Endothelial cell of umbilical vein (primary cell): ENCODE measurements around the gene ACTG1. TPM values are rescaled to one million over a fixed set of nuclear protein-coding genes. Genes with fewer than 3 reads are reported as not detected.

Source experiments
- BruUV-seq: library from RNA; stranded (reverse); fragments of 400-500 nt; replicated peaks from 2 replicates; lab custom pipeline; 2021; lab: Mats Ljungman, UMichigan
- CTCF ChIA-PET: fragments of 300-600, 350-600 bp; sonication (Branson Sonifier 250); formaldehyde crosslinking; loops from one replicate; lab custom pipeline; 2021; ENCODE audit warnings: antibody characterized with exemption, inconsistent platforms; lab: Charles Lee
- POLR2A ChIA-PET: fragments of 300-600, 350-600 bp; sonication (Branson Sonifier 250); formaldehyde crosslinking; loops from one replicate; lab custom pipeline; 2021; ENCODE audit warnings: antibody characterized with exemption, inconsistent platforms; lab: Charles Lee
- DNase-seq: peaks from one replicate; pipeline ENCODE4 v3.0.0-alpha.2; 2011; ENCODE audit warnings: low read depth, low spot score
- FAIRE-seq: peaks from 2 replicates; lab custom pipeline; 2011; peaks lifted over from hg19 to GRCh38; lab: Jason Lieb, UNC
- H2AFZ ChIP-seq: 2 replicates; pipeline ENCODE4 v1.6.0; 2012; ENCODE audit warnings: low read depth, low read length, control low read depth, inconsistent platforms
- H3K27ac ChIP-seq: 2 replicates; pipeline ENCODE4 v1.5.1; 2011; ENCODE audit warnings: low read depth, mild to moderate bottlenecking, control low read depth, low read length, moderate library complexity; ENCODE audit not compliant: insufficient read depth
- H3K27me3 ChIP-seq, 2 experiments: 2 replicates each; pipeline versions ENCODE4 v1.6.0 to v1.6.1; 2011; ENCODE audit warnings: low read length in 2 of 2, mixed read lengths in 1 of 2; ENCODE audit not compliant: control insufficient read depth in 2 of 2, insufficient read depth in 2 of 2
- H3K36me3 ChIP-seq, 2 experiments: 2 replicates in 1 of 2; 3 replicates in 1 of 2; pipeline ENCODE4 v1.5.1; 2011; ENCODE audit warnings: low read length in 2 of 2, mild to moderate bottlenecking in 1 of 2, moderate library complexity in 1 of 2; ENCODE audit not compliant: control insufficient read depth in 2 of 2, insufficient read depth in 2 of 2; ENCODE audit errors: extremely low read depth in 1 of 2
- H3K4me1 ChIP-seq: 3 replicates; pipeline ENCODE4 v1.5.1; 2011; ENCODE audit warnings: mild to moderate bottlenecking, low read length; ENCODE audit not compliant: control insufficient read depth, insufficient read depth; ENCODE audit errors: extremely low read depth
- H3K4me2 ChIP-seq: 2 replicates; pipeline ENCODE4 v1.6.1; 2011; ENCODE audit warnings: low read length, control low read depth, mixed read lengths; ENCODE audit not compliant: insufficient read depth
- H3K4me3 ChIP-seq, 3 experiments: fragments of 200-600 bp in 1 of 3; sonication (generic), shearing (Covaris generic) in 1 of 3; replicated peaks in 1 of 3; 2 replicates each; pipeline ENCODE4 v1.5.1; 2011 to 2016; ENCODE audit warnings: control low read depth in 3 of 3, low read length in 3 of 3, mild to moderate bottlenecking in 2 of 3, inconsistent platforms in 1 of 3, low read depth in 1 of 3, moderate library complexity in 1 of 3; ENCODE audit not compliant: insufficient read depth in 1 of 3
- H3K79me2 ChIP-seq: 2 replicates; pipeline ENCODE4 v1.6.0; 2012; ENCODE audit warnings: low read length, inconsistent platforms; ENCODE audit not compliant: control insufficient read depth, insufficient read depth
- H3K9ac ChIP-seq: replicated peaks from 2 replicates; pipeline ENCODE3; 2011; ENCODE audit warnings: low read length, control low read depth; ENCODE audit not compliant: insufficient read depth; ENCODE audit errors: extremely low read depth
- H3K9me1 ChIP-seq: replicated peaks from 3 replicates; pipeline ENCODE4 v1.6.0; 2011; ENCODE audit warnings: mild to moderate bottlenecking, low read length; ENCODE audit not compliant: control insufficient read depth, insufficient read depth; ENCODE audit errors: extremely low read depth
- H3K9me3 ChIP-seq: replicated peaks from 2 replicates; pipeline ENCODE4 v1.5.1; 2012; ENCODE audit warnings: low read length, inconsistent platforms; ENCODE audit not compliant: control insufficient read depth, insufficient read depth
- H4K20me1 ChIP-seq: replicated peaks from 2 replicates; pipeline ENCODE3; 2011; ENCODE audit warnings: mild to moderate bottlenecking, low read length; ENCODE audit not compliant: control insufficient read depth, insufficient read depth; ENCODE audit errors: extremely low read depth
- CTCF ChIP-seq, 2 donors: IDR thresholded peaks; 1 replicate in 1 of 2; 2 replicates in 1 of 2; pipeline ENCODE4 v1.5.1; 2011; ENCODE audit warnings: low read length in 2 of 2, mild to moderate bottlenecking in 2 of 2, moderate library complexity in 2 of 2, control low read depth in 1 of 2, inconsistent platforms in 1 of 2, low read depth in 1 of 2; ENCODE audit not compliant: insufficient read depth in 1 of 2; ENCODE audit errors: extremely low read depth in 1 of 2
- EZH2 ChIP-seq: IDR thresholded peaks from 2 replicates; pipeline ENCODE4 v1.6.1; 2012; ENCODE audit warnings: borderline replicate concordance, low read depth, mild to moderate bottlenecking, moderate library complexity, low read length, inconsistent platforms; ENCODE audit not compliant: severe bottlenecking
- FOS ChIP-seq: IDR thresholded peaks from 2 replicates; pipeline ENCODE4 v1.6.1; 2011; ENCODE audit warnings: mild to moderate bottlenecking, low read length, moderate library complexity, borderline replicate concordance; ENCODE audit not compliant: insufficient read depth
- GATA2 ChIP-seq: IDR thresholded peaks from 2 replicates; pipeline ENCODE4 v1.7.0; 2011; ENCODE audit warnings: low read depth, mild to moderate bottlenecking, moderate library complexity, mixed read lengths, low read length; ENCODE audit not compliant: insufficient read length, insufficient read depth
- JUN ChIP-seq: IDR thresholded peaks from 2 replicates; pipeline ENCODE4 v1.6.1; 2011; ENCODE audit warnings: borderline replicate concordance, low read depth; ENCODE audit not compliant: insufficient read length, insufficient read depth
- MYC ChIP-seq: IDR thresholded peaks from one replicate; pipeline ENCODE4 v1.6.1; 2011; ENCODE audit warnings: mild to moderate bottlenecking, low read depth, low read length
- POLR2A ChIP-seq: IDR thresholded peaks from 2 replicates; pipeline ENCODE4 v1.6.1; 2012; ENCODE audit warnings: low read depth, mild to moderate bottlenecking, control low read depth, low read length
- POLR2AphosphoS5 ChIP-seq: IDR thresholded peaks from 2 replicates; pipeline ENCODE4 v1.6.1; 2012; ENCODE audit warnings: low read depth, mild to moderate bottlenecking, control low read depth, low read length, moderate library complexity; ENCODE audit not compliant: insufficient read depth
- dilution Hi-C: fragments of 300-500 bp; cut with MboI; formaldehyde crosslinking; loops from one replicate; pipeline ENCODE4 v1.15.0; 2019; ENCODE audit warnings: low sequenced_read_pairs; ENCODE audit not compliant: extremely low pct_ligation_motif_present
- intact Hi-C: fragments of 100-400 bp; cut with micrococcal nuclease; formaldehyde crosslinking; loops from one replicate; pipeline ENCODE4 v1.10.0; 2022
- polyA plus RNA-seq, 4 experiments: library from polyadenylated mRNA; depleted of rRNA in 3 of 4; stranded (reverse) in 3 of 4; unstranded in 1 of 4; fragments of >200 nt; gene quantifications; 2 replicates each; pipeline versions ENCODE4 v1.2.1 to v1.2.3, GENCODE V29; 2011 to 2012; ENCODE audit warnings: missing spikeins in 1 of 4
- total RNA-seq: library from RNA; stranded (reverse); gene quantifications from 2 replicates; pipeline ENCODE4 v1.2.3, GENCODE V29; 2021
- TF ChIP-seq, protein P1 (sequence below): IDR thresholded peaks from 2 replicates; pipeline ENCODE4 v1.6.1; 2011; ENCODE audit not compliant: insufficient read depth, insufficient read length

The ACTG1 gene
- total and polyA plus RNA-seq, 2 donors (not counting 3 experiments of a cell fraction or from before 2014, with no cell fraction given), result 6,127 to 10,663 TPM

- CTCF ChIA-PET, result interaction anchor here (1.2 kb wide), 1 partner anchor 16 kb away, joined by 3 read pairs; no protein-coding TSS in a partner anchor
- no TSS peak for BruUV-seq
- no peaks in the 10 kb centered on the region for H3K4me1 ChIP-seq
- dilution Hi-C loops (no loop called here), intact Hi-C loops (no loop called here)
- H3K36me3 ChIP-seq, result no peaks in the 10 kb centered on the region
- no peaks in the 10 kb centered on the region for H3K27me3 ChIP-seq
- H3K27ac ChIP-seq, result no peak overlapping the region
- POLR2A ChIA-PET, result no interaction called here
- H3K79me2 ChIP-seq, result no peaks in the 10 kb centered on the region
- FAIRE-seq, result no peak
- H4K20me1 ChIP-seq, result no peaks in the 10 kb centered on the region
- no peak overlapping the region for H3K9ac ChIP-seq
- TF ChIP-seq MYC (no peak), POLR2AphosphoS5 (no peak), FOS (no peak), CTCF (IDR thresholded peaks at IDR 0.05; ENCODE audit: extremely low read depth in 1 of 2, insufficient read depth in 1 of 2, low read depth in 1 of 2, low read length in 2 of 2) (no peak), GATA2 (no peak), JUN (no peak), EZH2 (no peak), POLR2A (no peak)
- TF ChIP-seq, protein P1, sequence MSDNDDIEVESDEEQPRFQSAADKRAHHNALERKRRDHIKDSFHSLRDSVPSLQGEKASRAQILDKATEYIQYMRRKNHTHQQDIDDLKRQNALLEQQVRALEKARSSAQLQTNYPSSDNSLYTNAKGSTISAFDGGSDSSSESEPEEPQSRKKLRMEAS, result no peak
- H3K9me3 ChIP-seq, result no peaks in the 10 kb centered on the region
- no peak overlapping the region for H3K4me3 ChIP-seq
- no peak for DNase-seq
- no peaks in the 10 kb centered on the region for H3K9me1 ChIP-seq
- no peak overlapping the region for H2AFZ ChIP-seq
- no peak overlapping the region for H3K4me2 ChIP-seq
Measured at GRCh38 chr17:81473019-81473418, 39.6 kb downstream of the ACTG1 start.
